Smooth muscle cell (in vitro differentiated cells): ENCODE data around the gene PLCB1. TPM values are rescaled to one million over a fixed set of nuclear protein-coding genes. Genes with fewer than 3 reads are reported as not detected.

Experiments used
- DNase-seq: peaks from one replicate; lab custom pipeline; 2025; ENCODE audit not compliant: unreplicated experiment; lab: John Stamatoyannopoulos, UW
- H2AFZ ChIP-seq: fragments of 200-600 bp; sonication (generic); 2 replicates; pipeline ENCODE4 v1.6.0; 2016; ENCODE audit warnings: antibody characterized with exemption, low read depth, mild to moderate bottlenecking
- H3F3A ChIP-seq: fragments of 200-600 bp; sonication (generic); 2 replicates; pipeline ENCODE4 v1.6.0; 2017; ENCODE audit warnings: antibody characterized with exemption, low read depth
- H3K27ac ChIP-seq: fragments of 200-600 bp; sonication (generic); 2 replicates; pipeline ENCODE4 v1.5.1; 2016; ENCODE audit warnings: low read depth, mild to moderate bottlenecking
- H3K27me3 ChIP-seq: fragments of 200-600 bp; sonication (generic); 2 replicates; pipeline ENCODE4 v1.6.1; 2016; ENCODE audit warnings: low read depth, mild to moderate bottlenecking
- H3K36me3 ChIP-seq: fragments of 200-600 bp; sonication (generic); 2 replicates; pipeline ENCODE4 v1.5.1; 2016; ENCODE audit warnings: low read depth
- H3K4me1 ChIP-seq: fragments of 200-600 bp; sonication (generic); 2 replicates; pipeline ENCODE4 v1.5.1; 2016; ENCODE audit warnings: low read depth
- H3K4me2 ChIP-seq: fragments of 200-600 bp; sonication (generic); 2 replicates; pipeline ENCODE4 v1.6.0; 2016; ENCODE audit warnings: mild to moderate bottlenecking
- H3K4me3 ChIP-seq: fragments of 200-600 bp; sonication (generic); 2 replicates; pipeline ENCODE4 v1.5.1; 2016; ENCODE audit warnings: mild to moderate bottlenecking
- H3K79me2 ChIP-seq: fragments of 200-600 bp; sonication (generic); 2 replicates; pipeline ENCODE4 v1.6.0; 2016; ENCODE audit warnings: low read depth, mild to moderate bottlenecking
- H3K9ac ChIP-seq: fragments of 200-600 bp; sonication (generic); 2 replicates; pipeline ENCODE4 v1.6.0; 2016; ENCODE audit warnings: low read depth
- H3K9me3 ChIP-seq: fragments of 200-600 bp; sonication (generic); replicated peaks from 2 replicates; pipeline ENCODE4 v1.5.1; 2016; ENCODE audit warnings: low read depth
- H4K20me1 ChIP-seq: fragments of 200-600 bp; sonication (generic); 2 replicates; pipeline ENCODE4 v1.6.0; 2016; ENCODE audit warnings: low read depth
- CTCF ChIP-seq: fragments of 200-600 bp; sonication (generic); IDR thresholded peaks from 2 replicates; pipeline ENCODE4 v1.5.1; 2017; ENCODE audit warnings: borderline replicate concordance, mild to moderate bottlenecking, antibody characterized with exemption; ENCODE audit not compliant: insufficient read depth, poor library complexity, severe bottlenecking
- WGBS: methylation state at CpG from one replicate; pipeline ENCODE4 v1.1.7; 2016; ENCODE audit warnings: low lambda C conversion rate; 5-methylcytosine and 5-hydroxymethylcytosine counted together
- polyA plus RNA-seq: library from polyadenylated mRNA; unstranded; fragments of >200 nt; fragmentation: Nextera tagmentation; extraction: Ambion mirVana; gene quantifications from 2 replicates; pipeline ENCODE4 v1.2.1, GENCODE V29; 2016
- total RNA-seq: library from RNA; depleted of rRNA; stranded (reverse); fragments of >200 nt; gene quantifications from 2 replicates; pipeline ENCODE4 v1.2.3, GENCODE V29; 2014

PLCB1 gene
- total and polyA plus RNA-seq, 2 experiments from 2014 or later = 4.7 to 25.3 TPM

- no peaks in the 10 kb centered on the region for H3K27me3 ChIP-seq
- H3K79me2 ChIP-seq = no peaks in the 10 kb centered on the region
- no peaks in the 10 kb centered on the region for H3F3A ChIP-seq
- H4K20me1 ChIP-seq = no peaks in the 10 kb centered on the region
- no peak overlapping the region for H3K4me2 ChIP-seq
- no peak overlapping the region for H3K4me3 ChIP-seq
- no peaks in the 10 kb centered on the region for H3K9me3 ChIP-seq
- no peak for TF ChIP-seq CTCF
- DNase-seq = no peak
- no peaks in the 10 kb centered on the region for H3K4me1 ChIP-seq
- no peaks in the 10 kb centered on the region for H3K36me3 ChIP-seq
- 86% methylated on average over 1 of the region's 1 CpG for WGBS
- no peak overlapping the region for H3K9ac ChIP-seq
- no peak overlapping the region for H2AFZ ChIP-seq
- no peak overlapping the region for H3K27ac ChIP-seq
Observed at GRCh38 chr20:8870652-8871051, 738.6 kb downstream of the PLCB1 start.

DNA sequence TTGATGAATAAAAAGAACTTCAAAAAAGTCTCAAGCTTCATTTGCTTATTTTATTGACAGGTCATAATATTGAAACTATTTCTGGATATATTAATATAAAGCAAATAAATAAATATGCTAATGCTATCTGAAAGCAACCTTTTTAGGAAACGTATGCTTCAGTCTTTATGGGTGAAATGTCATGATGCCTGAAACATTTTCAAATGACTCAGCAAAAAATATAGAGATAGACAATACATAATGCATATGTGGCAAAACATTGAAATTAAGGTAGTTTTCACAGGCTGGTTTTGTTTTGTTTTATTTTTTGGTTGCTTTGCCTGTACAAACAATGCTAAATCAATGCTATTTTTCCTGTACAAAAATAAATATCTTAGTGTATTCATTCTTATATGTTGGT, 742.4 kb downstream of the PLCB1 start:
- Histone ChIP-seq H3K4me1 (no peaks in the 10 kb centered on the region), H3K27me3 (no peaks in the 10 kb centered on the region)

DNA sequence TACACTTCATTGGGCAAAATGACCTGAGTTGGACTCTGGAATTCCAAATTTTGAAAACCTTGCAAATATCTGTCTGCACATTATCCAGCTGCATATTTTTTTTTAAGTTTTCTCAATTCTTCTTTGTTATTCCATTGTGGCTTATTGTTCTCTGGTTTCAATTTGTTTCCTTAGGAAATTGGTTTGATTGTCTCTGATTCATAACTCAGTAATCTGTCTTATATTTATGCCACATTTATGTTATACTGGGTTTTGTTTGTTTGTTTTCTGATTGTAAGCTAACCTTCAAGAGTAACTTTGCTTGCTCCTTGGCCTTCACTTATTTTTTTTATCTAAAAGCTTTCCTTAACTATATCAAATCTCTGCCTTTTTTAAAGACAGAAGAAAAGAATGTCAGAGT, 743.5 kb downstream of the PLCB1 start:
- H3F3A ChIP-seq = no peaks in the 10 kb centered on the region
- no peak overlapping the region for H3K27ac ChIP-seq
- H3K9me3 ChIP-seq = no peaks in the 10 kb centered on the region
- H3K4me2 ChIP-seq = no peak overlapping the region
- no peaks in the 10 kb centered on the region for H3K79me2 ChIP-seq
- no peak for TF ChIP-seq CTCF
- no peak overlapping the region for H2AFZ ChIP-seq
- H3K4me3 ChIP-seq = no peak overlapping the region
- H4K20me1 ChIP-seq = no peaks in the 10 kb centered on the region
- DNase-seq = no peak
- no peak overlapping the region for H3K9ac ChIP-seq
- H3K27me3 ChIP-seq = no peaks in the 10 kb centered on the region
- no peaks in the 10 kb centered on the region for H3K4me1 ChIP-seq
- H3K36me3 ChIP-seq = no peaks in the 10 kb centered on the region

More for the DNA sequence above, 742.4 kb downstream of the PLCB1 start:
- Histone ChIP-seq H2AFZ (no peak overlapping the region), H3K4me2 (no peak overlapping the region), H3K4me3 (no peak overlapping the region), H3K36me3 (no peaks in the 10 kb centered on the region), H3F3A (no peaks in the 10 kb centered on the region), H3K27ac (no peak overlapping the region), H4K20me1 (no peaks in the 10 kb centered on the region), H3K79me2 (no peaks in the 10 kb centered on the region), H3K9me3 (no peaks in the 10 kb centered on the region), H3K9ac (no peak overlapping the region)
- 81% methylated on average over 1 of the region's 1 CpG for WGBS
- DNase-seq = no peak
- TF ChIP-seq CTCF = no peak

DNA sequence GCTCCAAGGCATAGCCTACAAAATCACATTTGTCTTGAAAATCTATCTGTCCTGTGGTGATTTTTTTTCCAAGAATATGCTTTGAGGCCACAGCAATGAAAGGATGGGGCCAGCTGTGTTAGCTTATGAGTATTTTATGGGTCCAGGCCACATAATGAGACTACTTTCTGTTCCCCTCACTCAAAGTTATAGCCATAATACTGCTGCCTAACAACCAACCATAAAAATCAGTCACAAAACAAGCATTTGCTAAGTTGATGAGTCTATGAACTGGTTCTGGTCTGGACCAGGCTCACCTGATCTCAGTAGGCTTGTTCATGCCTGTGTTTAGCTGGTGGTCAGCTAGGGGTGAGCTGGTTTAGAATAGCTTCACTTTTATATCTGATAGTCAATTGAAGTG, 744.3 kb downstream of the PLCB1 start:
- no peaks in the 10 kb centered on the region for H4K20me1 ChIP-seq
- no peaks in the 10 kb centered on the region for H3K27me3 ChIP-seq
- no peaks in the 10 kb centered on the region for H3F3A ChIP-seq
- no peak for DNase-seq
- no peak for TF ChIP-seq CTCF
- no peak overlapping the region for H2AFZ ChIP-seq
- no peak overlapping the region for H3K27ac ChIP-seq
- H3K4me3 ChIP-seq = no peak overlapping the region
- H3K36me3 ChIP-seq = no peaks in the 10 kb centered on the region
- H3K9me3 ChIP-seq = no peaks in the 10 kb centered on the region
- no peak overlapping the region for H3K9ac ChIP-seq
- H3K79me2 ChIP-seq = no peaks in the 10 kb centered on the region
- no peaks in the 10 kb centered on the region for H3K4me1 ChIP-seq
- H3K4me2 ChIP-seq = no peak overlapping the region
